AG04450 (cell line): ENCODE measurements around the gene ACTR2. TPM values are rescaled to one million over a fixed set of nuclear protein-coding genes. Genes with fewer than 3 reads are reported as not detected.

ENCODE experiments used
- CTCF ChIA-PET: fragments of 300-600, 350-600 bp; formaldehyde crosslinking; extraction: SDS; loops from one replicate; lab custom pipeline; 2022; ENCODE audit warnings: antibody characterized with exemption, inconsistent platforms; lab: Charles Lee
- POLR2A ChIA-PET: fragments of 350-600 bp; formaldehyde crosslinking; extraction: SDS; loops from one replicate; lab custom pipeline; 2021; ENCODE audit warnings: antibody characterized with exemption, inconsistent platforms; lab: Yijun Ruan, JAX
- DNase-seq: peaks from one replicate; pipeline ENCODE4 v3.0.0-alpha.2; 2011; ENCODE audit warnings: low read depth, low spot score
- H3K27ac ChIP-seq: one replicate; pipeline ENCODE4 v1.5.1; 2012; ENCODE audit warnings: low read depth, low read length, control low read depth
- H3K27me3 ChIP-seq: one replicate; pipeline ENCODE4 v1.6.0; 2012; ENCODE audit warnings: low read length; ENCODE audit not compliant: control insufficient read depth, insufficient read depth
- H3K4me3 ChIP-seq: 2 replicates; pipeline ENCODE4 v1.5.1; 2011; ENCODE audit warnings: mild to moderate bottlenecking, low read depth, low read length, control low read depth
- H3K9me3 ChIP-seq: 2 replicates; pipeline ENCODE4 v1.5.1; 2012; ENCODE audit warnings: low read length; ENCODE audit not compliant: control insufficient read depth, insufficient read depth
- CTCF ChIP-seq: IDR thresholded peaks from 2 replicates; pipeline ENCODE4 v1.5.1; 2011; ENCODE audit warnings: low read depth, low read length, control low read depth, inconsistent platforms
- polyA plus RNA-seq: library from polyadenylated mRNA; depleted of rRNA; stranded (reverse); fragments of >200 nt; gene quantifications from 2 replicates; pipeline ENCODE4 v1.2.3, GENCODE V29; 2011

The ACTR2 gene
- polyA plus RNA-seq, 1 experiment = 240 TPM

GRCh38 chr2:65292106-65292400, 64.4 kb downstream of the ACTR2 start:
- Histone ChIP-seq H3K27ac (no peak overlapping the region), H3K9me3 (no peaks in the 10 kb centered on the region; the same call in 1 of the 2 replicates), H3K4me3 (no peak overlapping the region), H3K27me3 (no peaks in the 10 kb centered on the region)
- DNase-seq = no peak
- CTCF ChIA-PET = no interaction called here
- TF ChIP-seq CTCF = no peak
- POLR2A ChIA-PET = no interaction called here

GRCh38 chr2:65292461-65293011, 64.9 kb downstream of the ACTR2 start:
- DNase-seq = no peak
- Histone ChIP-seq H3K9me3 (no peaks in the 10 kb centered on the region; the same call in 1 of the 2 replicates), H3K27me3 (no peaks in the 10 kb centered on the region), H3K4me3 (no peak overlapping the region), H3K27ac (no peak overlapping the region)
- ChIA-PET POLR2A (no interaction called here), CTCF (no interaction called here)
- TF ChIP-seq CTCF = no peak

GRCh38 chr2:65293376-65293775, 65.7 kb downstream of the ACTR2 start:
- DNase-seq = no peak
- ChIA-PET CTCF (no interaction called here), POLR2A (no interaction called here)
- Histone ChIP-seq H3K4me3 (no peak overlapping the region), H3K27ac (no peak overlapping the region), H3K9me3 (no peaks in the 10 kb centered on the region; the same call in 1 of the 2 replicates), H3K27me3 (no peaks in the 10 kb centered on the region)
- TF ChIP-seq CTCF = no peak

- H3K27me3 ChIP-seq = no peaks in the 10 kb centered on the region
- ChIA-PET CTCF (no interaction called here), POLR2A (no interaction called here)
- no peak overlapping the region for H3K4me3 ChIP-seq
- H3K9me3 ChIP-seq = no peaks in the 10 kb centered on the region; the same call in 1 of the 2 replicates
- H3K27ac ChIP-seq = no peak overlapping the region
- no peak for DNase-seq
- TF ChIP-seq CTCF = no peak
Observed at GRCh38 chr2:65294136-65294535, 66.5 kb downstream of the ACTR2 start.

GRCh38 chr2:65294701-65295100, 67.1 kb downstream of the ACTR2 start:
- Histone ChIP-seq H3K9me3 (no peaks in the 10 kb centered on the region; the same call in 1 of the 2 replicates), H3K27ac (no peak overlapping the region), H3K27me3 (no peaks in the 10 kb centered on the region), H3K4me3 (no peak overlapping the region)
- POLR2A ChIA-PET = no interaction called here
- no peak for DNase-seq
- CTCF ChIA-PET = no interaction called here
- no peak for TF ChIP-seq CTCF
